Lower leg skin (tissue), 3 donors: ENCODE measurements around the gene PRDX3.

ENCODE experiments used
- CTCF ChIP-seq, 3 donors: fragments of 450-650 bp; IDR thresholded peaks; one replicate each; pipeline ENCODE4 v1.5.1; 2016; ENCODE audit warnings: antibody characterized with exemption in 3 of 3, mild to moderate bottlenecking in 3 of 3, moderate library complexity in 2 of 3
- POLR2A ChIP-seq, 2 donors: fragments of 450-650 bp; IDR thresholded peaks; one replicate each; pipeline ENCODE4 v1.6.1; 2016 to 2017; ENCODE audit warnings: antibody characterized with exemption in 2 of 2, mild to moderate bottlenecking in 1 of 2, moderate library complexity in 1 of 2

GRCh38 chr10:119203006-119203405 lies 24.4 kb upstream of the PRDX3 start:
- TF ChIP-seq CTCF (IDR thresholded peaks at IDR 0.05): no peak
- TF ChIP-seq POLR2A (IDR thresholded peaks at IDR 0.05): no peak
